Hepatocyte (in vitro differentiated cells): ENCODE measurements around the gene ARHGAP5. TPM values are rescaled to one million over a fixed set of nuclear protein-coding genes. Genes with fewer than 3 reads are reported as not detected.

Source experiments
- DNase-seq: peaks from one replicate; pipeline ENCODE4 v3.0.0-alpha.2; 2016; ENCODE audit warnings: low spot score
- H2AFZ ChIP-seq: fragments of 200-600 bp; sonication (generic); 2 replicates; pipeline ENCODE4 v1.6.0; 2016; ENCODE audit warnings: antibody characterized with exemption, mild to moderate bottlenecking
- H3K27ac ChIP-seq: fragments of 200-600 bp; sonication (generic); 2 replicates; pipeline ENCODE4 v1.5.1; 2016; ENCODE audit warnings: mild to moderate bottlenecking
- H3K27me3 ChIP-seq: fragments of 200-600 bp; sonication (generic); 2 replicates; pipeline ENCODE4 v1.6.1; 2016
- H3K36me3 ChIP-seq: fragments of 200-600 bp; sonication (generic); replicated peaks from 2 replicates; pipeline ENCODE4 v1.5.1; 2016; ENCODE audit warnings: low read depth; ENCODE audit not compliant: insufficient read depth
- H3K4me1 ChIP-seq: fragments of 200-600 bp; sonication (generic); 2 replicates; pipeline ENCODE4 v1.5.1; 2016; ENCODE audit warnings: mild to moderate bottlenecking, moderate library complexity; ENCODE audit not compliant: insufficient read depth
- H3K4me2 ChIP-seq: fragments of 200-600 bp; sonication (generic); 2 replicates; pipeline ENCODE4 v1.6.0; 2016
- H3K4me3 ChIP-seq: fragments of 200-600 bp; sonication (generic); 2 replicates; pipeline ENCODE4 v1.5.1; 2016; ENCODE audit warnings: mild to moderate bottlenecking
- H3K79me2 ChIP-seq: fragments of 200-600 bp; sonication (generic); 2 replicates; pipeline ENCODE4 v1.6.0; 2017; ENCODE audit warnings: mild to moderate bottlenecking
- H3K9me2 ChIP-seq: fragments of 200-600 bp; sonication (generic); replicated peaks from 2 replicates; pipeline ENCODE4 v1.6.0; 2017; ENCODE audit warnings: mild to moderate bottlenecking; ENCODE audit not compliant: insufficient read depth
- H3K9me3 ChIP-seq: fragments of 200-600 bp; sonication (generic); 2 replicates; pipeline ENCODE4 v1.5.1; 2016; ENCODE audit warnings: low read depth, mild to moderate bottlenecking
- H4K20me1 ChIP-seq: fragments of 200-600 bp; sonication (generic); 2 replicates; pipeline ENCODE4 v1.6.0; 2016; ENCODE audit warnings: mild to moderate bottlenecking; ENCODE audit not compliant: insufficient read depth, poor library complexity, severe bottlenecking
- EZH2 ChIP-seq: fragments of 200-600 bp; sonication (generic); IDR thresholded peaks from 2 replicates; pipeline ENCODE4 v1.6.1; 2016; ENCODE audit warnings: antibody characterized with exemption, mild to moderate bottlenecking, borderline replicate concordance
- EZH2phosphoT487 ChIP-seq: fragments of 200-600 bp; sonication (generic); IDR thresholded peaks from one replicate; pipeline ENCODE4 v1.6.1; 2018; ENCODE audit warnings: antibody characterized with exemption, mild to moderate bottlenecking, low read depth, moderate library complexity; ENCODE audit not compliant: unreplicated experiment, severe bottlenecking
- WGBS: methylation state at CpG from one replicate; pipeline ENCODE4 v1.1.6; 2016; ENCODE audit warnings: low lambda C conversion rate; ENCODE audit errors: missing lambda C conversion rate; 5-methylcytosine and 5-hydroxymethylcytosine counted together
- polyA plus RNA-seq: library from polyadenylated mRNA; unstranded; fragments of >200 nt; fragmentation: Nextera tagmentation; extraction: Ambion mirVana; gene quantifications from 2 replicates; pipeline ENCODE4 v1.2.1, GENCODE V29; 2016
- total RNA-seq: library from RNA; depleted of rRNA; stranded (reverse); fragments of >200 nt; gene quantifications from 2 replicates; pipeline ENCODE4 v1.2.3, GENCODE V29; 2014
- TF ChIP-seq, protein P1 (sequence below): fragments of 200-600 bp; sonication (generic); IDR thresholded peaks from 2 replicates; pipeline ENCODE4 v1.5.1; 2016; ENCODE audit warnings: antibody characterized with exemption, mild to moderate bottlenecking; ENCODE audit not compliant: poor library complexity

The ARHGAP5 gene
- total and polyA plus RNA-seq, 2 experiments from 2014 or later: 16.5 to 144 TPM

DNA sequence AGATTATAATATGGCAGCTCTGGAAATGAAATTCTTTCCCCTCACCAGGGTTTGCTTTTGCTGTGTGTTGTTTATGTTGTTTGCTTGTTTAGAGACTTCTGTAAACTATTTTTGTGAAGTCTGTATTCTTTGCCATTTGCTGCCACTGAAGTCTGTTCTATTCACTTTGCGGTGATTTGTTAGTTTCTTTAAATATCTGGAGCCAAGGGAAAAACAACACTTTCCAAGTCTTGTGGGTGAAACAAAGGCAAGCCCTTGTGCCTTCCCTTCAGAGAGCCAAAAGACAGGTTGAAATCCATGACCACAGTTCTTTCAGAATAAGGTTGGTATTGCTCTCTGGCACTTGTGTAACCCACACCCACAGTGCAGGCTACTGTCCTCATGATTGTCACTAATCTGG is 65.2 kb downstream of the ARHGAP5 start:
- DNase-seq: no peak
- Histone ChIP-seq H3K9me2 (no peaks in the 10 kb centered on the region), H4K20me1 (no peaks in the 10 kb centered on the region), H3K9me3 (peaks cover 10% of the 10 kb centered on the region), H3K4me2 (no peak overlapping the region), H3K27me3 (no peaks in the 10 kb centered on the region), H3K27ac (no peak overlapping the region), H3K79me2 (peaks cover 88% of the 10 kb centered on the region), H3K4me3 (no peak overlapping the region), H2AFZ (no peak overlapping the region), H3K4me1 (no peaks in the 10 kb centered on the region), H3K36me3 (peaks cover 4% of the 10 kb centered on the region)
- WGBS: 100% methylated on average over 1 of the region's 1 CpG
- TF ChIP-seq EZH2phosphoT487 (no peak), EZH2 (no peak)
- TF ChIP-seq, protein P1, sequence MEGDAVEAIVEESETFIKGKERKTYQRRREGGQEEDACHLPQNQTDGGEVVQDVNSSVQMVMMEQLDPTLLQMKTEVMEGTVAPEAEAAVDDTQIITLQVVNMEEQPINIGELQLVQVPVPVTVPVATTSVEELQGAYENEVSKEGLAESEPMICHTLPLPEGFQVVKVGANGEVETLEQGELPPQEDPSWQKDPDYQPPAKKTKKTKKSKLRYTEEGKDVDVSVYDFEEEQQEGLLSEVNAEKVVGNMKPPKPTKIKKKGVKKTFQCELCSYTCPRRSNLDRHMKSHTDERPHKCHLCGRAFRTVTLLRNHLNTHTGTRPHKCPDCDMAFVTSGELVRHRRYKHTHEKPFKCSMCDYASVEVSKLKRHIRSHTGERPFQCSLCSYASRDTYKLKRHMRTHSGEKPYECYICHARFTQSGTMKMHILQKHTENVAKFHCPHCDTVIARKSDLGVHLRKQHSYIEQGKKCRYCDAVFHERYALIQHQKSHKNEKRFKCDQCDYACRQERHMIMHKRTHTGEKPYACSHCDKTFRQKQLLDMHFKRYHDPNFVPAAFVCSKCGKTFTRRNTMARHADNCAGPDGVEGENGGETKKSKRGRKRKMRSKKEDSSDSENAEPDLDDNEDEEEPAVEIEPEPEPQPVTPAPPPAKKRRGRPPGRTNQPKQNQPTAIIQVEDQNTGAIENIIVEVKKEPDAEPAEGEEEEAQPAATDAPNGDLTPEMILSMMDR: no peak

DNA sequence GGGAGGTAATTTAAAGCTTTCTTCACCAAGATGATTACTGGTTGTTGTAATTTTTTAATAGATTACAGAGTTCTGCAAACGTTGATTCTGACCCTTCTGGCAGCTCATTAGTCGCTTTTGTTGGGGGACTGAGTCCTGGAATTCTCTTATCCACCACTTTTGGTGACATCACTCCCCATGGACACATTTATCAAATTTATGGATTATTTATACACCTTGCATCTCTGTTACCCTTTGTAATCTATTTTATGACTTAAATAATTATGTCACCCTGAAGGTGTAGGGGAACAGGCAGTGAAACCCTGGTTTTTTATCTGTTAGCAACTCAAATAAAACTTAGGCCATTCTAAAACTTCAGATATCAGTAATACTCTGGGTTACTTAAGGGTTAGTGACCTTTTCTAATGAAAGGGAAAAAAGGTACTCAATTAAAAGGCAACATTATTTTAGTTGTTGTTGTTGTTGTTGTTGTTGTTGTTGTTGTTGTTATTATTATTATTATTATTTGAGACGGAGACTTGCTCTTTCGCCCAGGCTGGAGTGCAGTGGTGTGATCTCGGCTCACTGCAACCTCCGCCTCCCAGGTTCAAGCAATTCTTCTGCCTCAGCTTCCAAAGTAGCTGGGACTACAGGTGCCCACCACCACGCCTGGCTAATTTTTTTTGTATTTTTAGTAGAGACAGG is 65.8 kb downstream of the ARHGAP5 start:
- Histone ChIP-seq H3K27ac (no peak overlapping the region), H3K27me3 (no peaks in the 10 kb centered on the region), H3K4me3 (no peak overlapping the region), H3K9me2 (no peaks in the 10 kb centered on the region), H3K4me2 (no peak overlapping the region), H3K9me3 (peaks cover 4% of the 10 kb centered on the region), H2AFZ (no peak overlapping the region), H3K79me2 (peaks cover 85% of the 10 kb centered on the region), H3K4me1 (no peaks in the 10 kb centered on the region), H3K36me3 (peaks cover 4% of the 10 kb centered on the region), H4K20me1 (no peaks in the 10 kb centered on the region)
- 92% methylated on average over 7 of the region's 7 CpGs for WGBS
- TF ChIP-seq, protein P1: no peak
- TF ChIP-seq EZH2 (no peak), EZH2phosphoT487 (no peak)
- no peak for DNase-seq

DNA sequence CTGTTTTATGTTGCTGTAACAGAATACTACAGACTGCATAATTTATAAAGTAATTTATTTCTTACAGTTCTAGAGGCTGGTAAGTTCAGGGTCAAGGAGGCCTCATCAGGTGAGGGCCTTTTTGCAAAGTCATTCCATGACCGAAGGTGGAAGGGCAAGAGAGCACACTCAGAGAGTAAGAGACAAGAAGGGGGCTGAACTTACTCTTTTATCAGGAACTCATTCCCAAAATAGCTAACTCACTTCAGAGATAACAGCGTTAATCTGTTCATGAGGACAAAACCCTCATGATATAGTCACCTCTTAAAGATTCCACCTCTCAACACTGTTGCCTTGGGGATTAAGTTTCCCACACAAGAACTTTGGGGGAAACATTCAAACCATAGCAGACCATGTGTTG is 73.3 kb downstream of the ARHGAP5 start:
- H3K27ac ChIP-seq: no peak overlapping the region
- peaks cover 13% of the 10 kb centered on the region for H3K79me2 ChIP-seq
- H3K4me1 ChIP-seq: no peaks in the 10 kb centered on the region
- H4K20me1 ChIP-seq: no peaks in the 10 kb centered on the region
- DNase-seq: no peak
- no peaks in the 10 kb centered on the region for H3K36me3 ChIP-seq
- no peaks in the 10 kb centered on the region for H3K9me3 ChIP-seq
- WGBS: 47% methylated on average over 2 of the region's 2 CpGs
- H3K4me2 ChIP-seq: no peak overlapping the region
- no peaks in the 10 kb centered on the region for H3K9me2 ChIP-seq
- no peak overlapping the region for H3K4me3 ChIP-seq
- no peak for TF ChIP-seq EZH2phosphoT487
- no peak for TF ChIP-seq EZH2
- TF ChIP-seq, protein P1: no peak
- no peak overlapping the region for H2AFZ ChIP-seq
- H3K27me3 ChIP-seq: no peaks in the 10 kb centered on the region
